ENCODE results near the gene WIPF3. TPM values are rescaled to one million over a fixed set of nuclear protein-coding genes. Genes with fewer than 3 reads are reported as not detected.

Gene WIPF3
- total and polyA plus RNA-seq, 2 donors from 2014 or later = 3.8 to 4.5 TPM

GRCh38 chr7:29793507-29793906, 12.8 kb upstream of the WIPF3 start:
- no peak for TF ChIP-seq CTCF (IDR thresholded peaks at IDR 0.05; ENCODE audit: borderline replicate concordance, extremely low read depth, insufficient read depth)
- FAIRE-seq = no peak
- H3K4me3 ChIP-seq (ENCODE audit: low read length in 3 of 3) = no peak overlapping the region

GRCh38 chr7:29794959-29795629, 11.2 kb upstream of the WIPF3 start:
- FAIRE-seq (no peak), DNase-seq (no peak)
- no peak overlapping the region for H3K4me3 ChIP-seq (ENCODE audit: low read length in 3 of 3)
- no peaks in the 10 kb centered on the region for H3K4me1 ChIP-seq (ENCODE audit: control insufficient read depth in 2 of 3, insufficient read depth in 2 of 3, low read depth in 1 of 3, low read length in 3 of 3)
- intact Hi-C loops (cut with DNase I) = no loop called here
- TF ChIP-seq CTCF (IDR thresholded peaks at IDR 0.05; ENCODE audit: borderline replicate concordance, extremely low read depth, insufficient read depth) = no peak
- H3K27me3 ChIP-seq (ENCODE audit: control insufficient read depth, insufficient read depth, low read length) = no peaks in the 10 kb centered on the region
- no peak overlapping the region for H3K9ac ChIP-seq (ENCODE audit: low read length in 3 of 3)
- H3K27ac ChIP-seq (ENCODE audit: low read depth in 2 of 2, low read length in 2 of 2) = no peak overlapping the region
- H3K9me3 ChIP-seq (ENCODE audit: control insufficient read depth in 2 of 3, insufficient read depth in 1 of 3, low read length in 3 of 3) = no peaks in the 10 kb centered on the region
- H3K36me3 ChIP-seq (ENCODE audit: control insufficient read depth in 2 of 3, insufficient read depth in 3 of 3, low read length in 3 of 3) = no peaks in the 10 kb centered on the region

More at GRCh38 chr7:29793507-29793906, 12.8 kb upstream of the WIPF3 start:
- no peaks in the 10 kb centered on the region for H3K9me3 ChIP-seq (ENCODE audit: control insufficient read depth in 2 of 3, insufficient read depth in 1 of 3, low read length in 3 of 3)
- H3K9ac ChIP-seq (ENCODE audit: low read length in 3 of 3) = no peak overlapping the region
- H3K27me3 ChIP-seq (ENCODE audit: control insufficient read depth, insufficient read depth, low read length) = no peaks in the 10 kb centered on the region
- intact Hi-C loops (cut with DNase I) = no loop called here
- no peaks in the 10 kb centered on the region for H3K36me3 ChIP-seq (ENCODE audit: control insufficient read depth in 2 of 3, insufficient read depth in 3 of 3, low read length in 3 of 3)
- no peaks in the 10 kb centered on the region for H3K4me1 ChIP-seq (ENCODE audit: control insufficient read depth in 2 of 3, insufficient read depth in 2 of 3, low read depth in 1 of 3, low read length in 3 of 3)
- H3K27ac ChIP-seq (ENCODE audit: low read depth in 2 of 2, low read length in 2 of 2) = no peak overlapping the region
- DNase-seq = peak in 1 of 5 donors; percentile 9

GRCh38 chr7:29795696-29796580, 10.4 kb upstream of the WIPF3 start:
- DNase-seq = no peak
- no peak overlapping the region for H3K4me3 ChIP-seq (ENCODE audit: low read length in 3 of 3)
- no peak overlapping the region for H3K27ac ChIP-seq (ENCODE audit: low read depth in 2 of 2, low read length in 2 of 2)
- TF ChIP-seq CTCF (IDR thresholded peaks at IDR 0.05; ENCODE audit: borderline replicate concordance, extremely low read depth, insufficient read depth) = no peak
- H3K9ac ChIP-seq (ENCODE audit: low read length in 3 of 3) = no peak overlapping the region
- H3K27me3 ChIP-seq (ENCODE audit: control insufficient read depth, insufficient read depth, low read length) = no peaks in the 10 kb centered on the region
- intact Hi-C loops (cut with DNase I) = no loop called here
- no peak for FAIRE-seq
- H3K9me3 ChIP-seq (ENCODE audit: control insufficient read depth in 2 of 3, insufficient read depth in 1 of 3, low read length in 3 of 3) = no peaks in the 10 kb centered on the region
- no peaks in the 10 kb centered on the region for H3K36me3 ChIP-seq (ENCODE audit: control insufficient read depth in 2 of 3, insufficient read depth in 3 of 3, low read length in 3 of 3)
- H3K4me1 ChIP-seq (ENCODE audit: control insufficient read depth in 2 of 3, insufficient read depth in 2 of 3, low read depth in 1 of 3, low read length in 3 of 3) = no peaks in the 10 kb centered on the region
